Stomach (tissue), 4 donors: ENCODE data around the gene FKBP1C.

Experiments
- POLR2AphosphoS5 ChIP-seq, 3 donors: sonication (generic); formaldehyde crosslinking; IDR thresholded peaks; one replicate each; pipeline ENCODE4 v1.6.1; 2016; ENCODE audit warnings: antibody characterized with exemption in 3 of 3
- TF ChIP-seq, protein P1 (sequence below), 7 experiments: fragments of 450-650 bp in 4 of 7; fragments of 200-600 bp in 3 of 7; sonication (generic) in 3 of 7; IDR thresholded peaks; one replicate each; pipeline ENCODE4 v1.5.1; 2016 to 2019; ENCODE audit warnings: antibody characterized with exemption in 7 of 7, control low read depth in 2 of 7, mild to moderate bottlenecking in 1 of 7

DNA sequence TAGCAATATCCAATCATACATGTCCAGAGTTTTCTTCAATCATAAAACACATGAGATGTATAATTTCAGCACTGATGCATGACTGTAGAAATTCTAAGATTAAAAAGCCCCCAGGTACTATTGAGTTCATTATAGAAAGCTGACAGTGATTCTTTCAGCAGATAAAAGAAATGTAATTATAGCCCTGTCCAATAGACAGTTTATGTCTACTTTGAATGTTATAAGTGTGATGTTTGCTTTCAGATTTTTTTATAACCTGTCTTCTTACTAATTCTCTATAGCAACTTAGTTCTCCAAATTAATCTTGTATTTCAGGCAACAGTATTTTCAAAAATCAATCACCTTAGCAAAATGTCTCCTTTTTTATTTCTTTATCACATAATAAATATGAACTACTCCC is 13.5 kb upstream of the FKBP1C start:
- no peak for TF ChIP-seq POLR2AphosphoS5 (IDR thresholded peaks at IDR 0.05)
- TF ChIP-seq, protein P1, sequence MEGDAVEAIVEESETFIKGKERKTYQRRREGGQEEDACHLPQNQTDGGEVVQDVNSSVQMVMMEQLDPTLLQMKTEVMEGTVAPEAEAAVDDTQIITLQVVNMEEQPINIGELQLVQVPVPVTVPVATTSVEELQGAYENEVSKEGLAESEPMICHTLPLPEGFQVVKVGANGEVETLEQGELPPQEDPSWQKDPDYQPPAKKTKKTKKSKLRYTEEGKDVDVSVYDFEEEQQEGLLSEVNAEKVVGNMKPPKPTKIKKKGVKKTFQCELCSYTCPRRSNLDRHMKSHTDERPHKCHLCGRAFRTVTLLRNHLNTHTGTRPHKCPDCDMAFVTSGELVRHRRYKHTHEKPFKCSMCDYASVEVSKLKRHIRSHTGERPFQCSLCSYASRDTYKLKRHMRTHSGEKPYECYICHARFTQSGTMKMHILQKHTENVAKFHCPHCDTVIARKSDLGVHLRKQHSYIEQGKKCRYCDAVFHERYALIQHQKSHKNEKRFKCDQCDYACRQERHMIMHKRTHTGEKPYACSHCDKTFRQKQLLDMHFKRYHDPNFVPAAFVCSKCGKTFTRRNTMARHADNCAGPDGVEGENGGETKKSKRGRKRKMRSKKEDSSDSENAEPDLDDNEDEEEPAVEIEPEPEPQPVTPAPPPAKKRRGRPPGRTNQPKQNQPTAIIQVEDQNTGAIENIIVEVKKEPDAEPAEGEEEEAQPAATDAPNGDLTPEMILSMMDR (IDR thresholded peaks at IDR 0.05): no peak
